ENCODE data around the gene ING5.
A peak's percentile ranks its signal among the peaks of the same experiment; 100 is the strongest.

ING5 gene

GRCh38 chr2:241728000-241728399 is 26.2 kb downstream of the ING5 start:
- Histone ChIP-seq H3K9me3 (ENCODE audit: control insufficient read depth, low read length) (peaks cover 5% of the 10 kb centered on the region), H3K36me3 (ENCODE audit: control insufficient read depth in 1 of 2, insufficient read depth in 2 of 2, low read depth in 1 of 2, low read length in 2 of 2) (peaks cover 29 to 46% of the 10 kb centered on the region in 2 experiments), H2BK12ac (ENCODE audit: low read length in 2 of 2) (no peak overlapping the region), H2AFZ (ENCODE audit: low read depth, low read length) (no peak overlapping the region), H3K14ac (ENCODE audit: low read length in 2 of 2) (no peak overlapping the region), H2BK5ac (ENCODE audit: low read depth, low read length, poor library complexity, severe bottlenecking) (no peak overlapping the region), H2BK15ac (ENCODE audit: low read depth, poor library complexity, severe bottlenecking) (no peak overlapping the region), H3K4me1 (ENCODE audit: control insufficient read depth, insufficient read depth, low read depth, low read length) (peaks cover 8% of the 10 kb centered on the region), H3K18ac (ENCODE audit: low read depth in 1 of 2, low read length in 2 of 2) (no peak overlapping the region), H3K79me1 (replicated peaks; ENCODE audit: low read length, poor library complexity, severe bottlenecking) (peaks cover 8% of the 10 kb centered on the region), H2BK120ac (ENCODE audit: low read depth, low read length) (no peak overlapping the region), H2AK5ac (ENCODE audit: low read length, severe bottlenecking) (no peak overlapping the region), H4K8ac (ENCODE audit: low read length) (no peak overlapping the region), H3K27me3 (ENCODE audit: control insufficient read depth in 1 of 2, insufficient read depth in 1 of 2, low read length in 2 of 2) (no peaks in the 10 kb centered on the region), H3K4ac (ENCODE audit: low read depth in 1 of 2, low read length in 2 of 2) (no peak overlapping the region), H3K23ac (ENCODE audit: low read length in 2 of 2) (no peak overlapping the region), H3K9ac (ENCODE audit: low read length) (peak overlapping the region; percentile 82), H3K4me2 (ENCODE audit: low read length, poor library complexity, severe bottlenecking) (no peak overlapping the region), H3K4me3 (ENCODE audit: insufficient read depth in 1 of 2, low read depth in 1 of 2, low read length in 2 of 2) (no peak overlapping the region), H4K91ac (ENCODE audit: low read length) (no peak overlapping the region), H3K27ac (ENCODE audit: low read length, poor library complexity, severe bottlenecking) (no peak overlapping the region)
- WGBS, result 90% methylated on average over 8 of the region's 8 CpGs
- no peak for DNase-seq

- Histone ChIP-seq H3K27ac (ENCODE audit: low read length, poor library complexity, severe bottlenecking) (no peak overlapping the region), H3K14ac (ENCODE audit: low read length in 2 of 2) (peak overlapping the region in 1 of 2 experiments; percentile 35), H2BK5ac (ENCODE audit: low read depth, low read length, poor library complexity, severe bottlenecking) (no peak overlapping the region), H3K4me2 (ENCODE audit: low read length, poor library complexity, severe bottlenecking) (no peak overlapping the region), H2AK5ac (ENCODE audit: low read length, severe bottlenecking) (no peak overlapping the region), H3K36me3 (ENCODE audit: control insufficient read depth in 1 of 2, insufficient read depth in 2 of 2, low read depth in 1 of 2, low read length in 2 of 2) (peaks cover 23 to 40% of the 10 kb centered on the region in 2 experiments), H2BK12ac (ENCODE audit: low read length in 2 of 2) (no peak overlapping the region), H3K23ac (ENCODE audit: low read length in 2 of 2) (peak overlapping the region in 1 of 2 experiments; percentile 32), H2BK15ac (ENCODE audit: low read depth, poor library complexity, severe bottlenecking) (no peak overlapping the region), H4K91ac (ENCODE audit: low read length) (no peak overlapping the region), H4K8ac (ENCODE audit: low read length) (no peak overlapping the region), H2BK120ac (ENCODE audit: low read depth, low read length) (no peak overlapping the region), H3K4me3 (ENCODE audit: insufficient read depth in 1 of 2, low read depth in 1 of 2, low read length in 2 of 2) (peak overlapping the region in 1 of 2 experiments; percentile 48), H3K4me1 (ENCODE audit: control insufficient read depth, insufficient read depth, low read depth, low read length) (peaks cover 11% of the 10 kb centered on the region), H3K9ac (ENCODE audit: low read length) (peak overlapping the region; percentile 82), H2AFZ (ENCODE audit: low read depth, low read length) (no peak overlapping the region), H3K18ac (ENCODE audit: low read depth in 1 of 2, low read length in 2 of 2) (no peak overlapping the region), H3K4ac (ENCODE audit: low read depth in 1 of 2, low read length in 2 of 2) (no peak overlapping the region), H3K9me3 (ENCODE audit: control insufficient read depth, low read length) (no peaks in the 10 kb centered on the region), H3K27me3 (ENCODE audit: control insufficient read depth in 1 of 2, insufficient read depth in 1 of 2, low read length in 2 of 2) (no peaks in the 10 kb centered on the region), H3K79me1 (replicated peaks; ENCODE audit: low read length, poor library complexity, severe bottlenecking) (peaks cover 6% of the 10 kb centered on the region)
- no peak for DNase-seq
- 92% methylated on average over 19 of the region's 19 CpGs for WGBS
These were observed 26.8 kb downstream of the ING5 start for GRCh38 chr2:241728627-241729026.

- Histone ChIP-seq H3K4me3 (ENCODE audit: insufficient read depth in 1 of 2, low read depth in 1 of 2, low read length in 2 of 2) (no peak overlapping the region), H3K79me1 (replicated peaks; ENCODE audit: low read length, poor library complexity, severe bottlenecking) (peaks cover 4% of the 10 kb centered on the region), H2BK120ac (ENCODE audit: low read depth, low read length) (no peak overlapping the region), H2BK5ac (ENCODE audit: low read depth, low read length, poor library complexity, severe bottlenecking) (no peak overlapping the region), H3K4me2 (ENCODE audit: low read length, poor library complexity, severe bottlenecking) (no peak overlapping the region), H4K8ac (ENCODE audit: low read length) (no peak overlapping the region), H4K91ac (ENCODE audit: low read length) (no peak overlapping the region), H3K23ac (ENCODE audit: low read length in 2 of 2) (no peak overlapping the region), H3K9me3 (ENCODE audit: control insufficient read depth, low read length) (no peaks in the 10 kb centered on the region), H3K4me1 (ENCODE audit: control insufficient read depth, insufficient read depth, low read depth, low read length) (peaks cover 17% of the 10 kb centered on the region), H3K18ac (ENCODE audit: low read depth in 1 of 2, low read length in 2 of 2) (no peak overlapping the region), H3K27ac (ENCODE audit: low read length, poor library complexity, severe bottlenecking) (no peak overlapping the region), H2BK12ac (ENCODE audit: low read length in 2 of 2) (no peak overlapping the region), H2AK5ac (ENCODE audit: low read length, severe bottlenecking) (no peak overlapping the region), H2BK15ac (ENCODE audit: low read depth, poor library complexity, severe bottlenecking) (no peak overlapping the region), H3K9ac (ENCODE audit: low read length) (no peak overlapping the region), H3K14ac (ENCODE audit: low read length in 2 of 2) (no peak overlapping the region), H3K4ac (ENCODE audit: low read depth in 1 of 2, low read length in 2 of 2) (no peak overlapping the region), H3K27me3 (ENCODE audit: control insufficient read depth in 1 of 2, insufficient read depth in 1 of 2, low read length in 2 of 2) (no peaks in the 10 kb centered on the region), H2AFZ (ENCODE audit: low read depth, low read length) (no peak overlapping the region), H3K36me3 (ENCODE audit: control insufficient read depth in 1 of 2, insufficient read depth in 2 of 2, low read depth in 1 of 2, low read length in 2 of 2) (peaks cover 11 to 28% of the 10 kb centered on the region in 2 experiments)
- 97% methylated on average over 6 of the region's 6 CpGs for WGBS
- DNase-seq, result no peak
These were observed 28.0 kb downstream of the ING5 start for GRCh38 chr2:241729868-241730267.

GRCh38 chr2:241730671-241731293 is 28.9 kb downstream of the ING5 start:
- Histone ChIP-seq H2AFZ (ENCODE audit: low read depth, low read length) (no peak overlapping the region), H4K91ac (ENCODE audit: low read length) (no peak overlapping the region), H3K4me3 (ENCODE audit: insufficient read depth in 1 of 2, low read depth in 1 of 2, low read length in 2 of 2) (no peak overlapping the region), H2AK5ac (ENCODE audit: low read length, severe bottlenecking) (no peak overlapping the region), H3K27ac (ENCODE audit: low read length, poor library complexity, severe bottlenecking) (no peak overlapping the region), H3K4me1 (ENCODE audit: control insufficient read depth, insufficient read depth, low read depth, low read length) (peaks cover 22% of the 10 kb centered on the region), H3K79me1 (replicated peaks; ENCODE audit: low read length, poor library complexity, severe bottlenecking) (peaks cover 4% of the 10 kb centered on the region), H2BK12ac (ENCODE audit: low read length in 2 of 2) (no peak overlapping the region), H3K4me2 (ENCODE audit: low read length, poor library complexity, severe bottlenecking) (no peak overlapping the region), H4K8ac (ENCODE audit: low read length) (no peak overlapping the region), H3K23ac (ENCODE audit: low read length in 2 of 2) (no peak overlapping the region), H3K36me3 (ENCODE audit: control insufficient read depth in 1 of 2, insufficient read depth in 2 of 2, low read depth in 1 of 2, low read length in 2 of 2) (peaks cover 7 to 18% of the 10 kb centered on the region in 2 experiments), H2BK120ac (ENCODE audit: low read depth, low read length) (no peak overlapping the region), H3K18ac (ENCODE audit: low read depth in 1 of 2, low read length in 2 of 2) (no peak overlapping the region), H3K9ac (ENCODE audit: low read length) (no peak overlapping the region), H3K9me3 (ENCODE audit: control insufficient read depth, low read length) (no peaks in the 10 kb centered on the region), H3K14ac (ENCODE audit: low read length in 2 of 2) (no peak overlapping the region), H2BK15ac (ENCODE audit: low read depth, poor library complexity, severe bottlenecking) (no peak overlapping the region), H3K27me3 (ENCODE audit: control insufficient read depth in 1 of 2, insufficient read depth in 1 of 2, low read length in 2 of 2) (no peaks in the 10 kb centered on the region), H2BK5ac (ENCODE audit: low read depth, low read length, poor library complexity, severe bottlenecking) (no peak overlapping the region), H3K4ac (ENCODE audit: low read depth in 1 of 2, low read length in 2 of 2) (no peak overlapping the region)
- 94% methylated on average over 11 of the region's 12 CpGs for WGBS
- DNase-seq, result no peak
